HEK293 (cell line): ENCODE measurements around the gene DACT3.
A peak's percentile ranks its signal among the peaks of the same experiment; 100 is the strongest.

Experiments used
- HOXD13 ChIP-seq: sonication (generic); formaldehyde crosslinking; IDR thresholded peaks from 2 replicates; pipeline ENCODE4 v1.8.0; 2022; ENCODE audit warnings: missing genetic modification reagents, borderline replicate concordance
- KLF1 ChIP-seq: fragments of 450-650 bp; formaldehyde crosslinking; IDR thresholded peaks from 2 replicates; pipeline ENCODE4 v1.5.1; 2016; ENCODE audit warnings: missing biosample characterization, missing genetic modification characterization
- KLF9 ChIP-seq: fragments of 450-650 bp; formaldehyde crosslinking; IDR thresholded peaks from 2 replicates; pipeline ENCODE4 v1.5.1; 2016; ENCODE audit warnings: missing biosample characterization, missing genetic modification characterization, low read depth
- MEIS1 ChIP-seq: sonication (generic); formaldehyde crosslinking; IDR thresholded peaks from 2 replicates; pipeline ENCODE4 v1.8.1; 2022; ENCODE audit warnings: missing genetic modification reagents, mild to moderate bottlenecking, borderline replicate concordance
- OSR2 ChIP-seq: fragments of 450-650 bp; formaldehyde crosslinking; IDR thresholded peaks from 2 replicates; pipeline ENCODE4 v1.5.1; 2016; ENCODE audit warnings: missing biosample characterization, missing genetic modification characterization
- PRDM1 ChIP-seq: fragments of 450-650 bp; formaldehyde crosslinking; IDR thresholded peaks from 2 replicates; pipeline ENCODE4; 2016; ENCODE audit warnings: missing biosample characterization, missing genetic modification characterization
- SALL2 ChIP-seq: fragments of 450-650 bp; formaldehyde crosslinking; IDR thresholded peaks from 2 replicates; pipeline ENCODE4 v1.5.0; 2017; ENCODE audit warnings: missing biosample characterization, mild to moderate bottlenecking, missing genetic modification characterization, borderline replicate concordance
- TCF7L2 ChIP-seq: IDR thresholded peaks from 2 replicates; pipeline ENCODE4 v1.6.1; 2011; ENCODE audit warnings: low read depth, mild to moderate bottlenecking, inconsistent platforms, low read length, moderate library complexity, borderline replicate concordance
- WT1 ChIP-seq: fragments of 450-650 bp; formaldehyde crosslinking; IDR thresholded peaks from 2 replicates; pipeline ENCODE4 v1.5.1; 2016; ENCODE audit warnings: missing biosample characterization, missing genetic modification characterization
- ZBTB1 ChIP-seq: fragments of 450-650 bp; formaldehyde crosslinking; IDR thresholded peaks from 2 replicates; pipeline ENCODE4 v1.5.1; 2016; ENCODE audit warnings: missing biosample characterization, missing genetic modification characterization
- ZNF132 ChIP-seq: fragments of 450-650 bp; formaldehyde crosslinking; IDR thresholded peaks from 2 replicates; pipeline ENCODE4 v1.5.1; 2017; ENCODE audit warnings: missing biosample characterization, missing genetic modification characterization, borderline replicate concordance
- ZNF140 ChIP-seq: fragments of 450-650 bp; formaldehyde crosslinking; IDR thresholded peaks from 2 replicates; pipeline ENCODE4 v1.5.1; 2016; ENCODE audit warnings: missing biosample characterization, missing genetic modification characterization
- ZNF223 ChIP-seq: fragments of 450-650 bp; formaldehyde crosslinking; IDR thresholded peaks from 2 replicates; pipeline ENCODE4 v1.5.1; 2016; ENCODE audit warnings: missing biosample characterization, missing genetic modification characterization
- ZNF366 ChIP-seq: fragments of 450-650 bp; formaldehyde crosslinking; conservative IDR thresholded peaks from 2 replicates; pipeline ENCODE4 v1.5.1; 2016; ENCODE audit warnings: missing biosample characterization, missing genetic modification characterization
- ZNF391 ChIP-seq: fragments of 450-650 bp; formaldehyde crosslinking; IDR thresholded peaks from 2 replicates; pipeline ENCODE4 v1.5.1; 2016; ENCODE audit warnings: low read depth, missing biosample characterization, missing genetic modification characterization, borderline replicate concordance
- ZNF394 ChIP-seq: fragments of 450-650 bp; formaldehyde crosslinking; IDR thresholded peaks from 2 replicates; pipeline ENCODE4 v1.5.1; 2016; ENCODE audit warnings: missing biosample characterization, missing genetic modification characterization, mild to moderate bottlenecking, moderate library complexity, borderline replicate concordance
- ZNF404 ChIP-seq: fragments of 450-650 bp; formaldehyde crosslinking; IDR thresholded peaks from 2 replicates; pipeline ENCODE4 v1.5.1; 2017; ENCODE audit warnings: missing biosample characterization, missing genetic modification characterization
- ZNF426 ChIP-seq: fragments of 450-650 bp; formaldehyde crosslinking; IDR thresholded peaks from 2 replicates; pipeline ENCODE4 v1.5.1; 2017; ENCODE audit warnings: missing biosample characterization, missing genetic modification characterization, mild to moderate bottlenecking, inconsistent platforms, moderate library complexity
- ZNF530 ChIP-seq: fragments of 450-650 bp; formaldehyde crosslinking; IDR thresholded peaks from 2 replicates; pipeline ENCODE4 v1.5.1; 2016; ENCODE audit warnings: low read depth, missing biosample characterization, missing genetic modification characterization
- ZNF561 ChIP-seq: fragments of 450-650 bp; IDR thresholded peaks from 2 replicates; pipeline ENCODE4 v1.5.1; 2018; ENCODE audit warnings: missing biosample characterization, missing genetic modification characterization, borderline replicate concordance
- ZNF585B ChIP-seq: fragments of 450-650 bp; formaldehyde crosslinking; IDR thresholded peaks from 2 replicates; pipeline ENCODE4 v1.5.1; 2016; ENCODE audit warnings: missing biosample characterization, missing genetic modification characterization
- ZNF623 ChIP-seq: fragments of 450-650 bp; formaldehyde crosslinking; IDR thresholded peaks from 2 replicates; pipeline ENCODE4 v1.5.1; 2016; ENCODE audit warnings: missing biosample characterization, missing genetic modification characterization
- ZNF624 ChIP-seq: fragments of 450-650 bp; formaldehyde crosslinking; IDR thresholded peaks from 2 replicates; pipeline ENCODE4 v1.5.1; 2017; ENCODE audit warnings: missing biosample characterization, missing genetic modification characterization
- ZNF670 ChIP-seq: fragments of 450-650 bp; formaldehyde crosslinking; IDR thresholded peaks from 2 replicates; pipeline ENCODE4 v1.5.1; 2016; ENCODE audit warnings: missing biosample characterization, missing genetic modification characterization, low read depth
- ZNF677 ChIP-seq: fragments of 450-650 bp; IDR thresholded peaks from 2 replicates; pipeline ENCODE4 v1.5.0; 2018; ENCODE audit warnings: missing biosample characterization, mild to moderate bottlenecking, missing genetic modification characterization, moderate library complexity
- ZNF747 ChIP-seq: fragments of 450-650 bp; formaldehyde crosslinking; IDR thresholded peaks from 2 replicates; pipeline ENCODE4 v1.5.1; 2016; ENCODE audit warnings: missing biosample characterization, missing genetic modification characterization
- TF ChIP-seq, protein P1 (sequence below): fragments of 450-650 bp; formaldehyde crosslinking; IDR thresholded peaks from 2 replicates; pipeline ENCODE4 v1.5.1; 2016; ENCODE audit warnings: missing biosample characterization, missing genetic modification characterization
- TF ChIP-seq, protein P2 (sequence below): fragments of 450-650 bp; formaldehyde crosslinking; IDR thresholded peaks from 2 replicates; pipeline ENCODE4 v1.5.1; 2016; ENCODE audit warnings: missing biosample characterization, missing genetic modification characterization
- TF ChIP-seq, protein P3 (sequence below): fragments of 450-650 bp; formaldehyde crosslinking; IDR thresholded peaks from 2 replicates; pipeline ENCODE4 v1.5.1; 2016; ENCODE audit warnings: missing biosample characterization, missing genetic modification characterization
- TF ChIP-seq, protein P4 (sequence below): sonication (generic); formaldehyde crosslinking; IDR thresholded peaks from 2 replicates; pipeline ENCODE4 v1.8.1; 2022; ENCODE audit warnings: mild to moderate bottlenecking, moderate library complexity, missing genetic modification reagents
- TF ChIP-seq, protein P5 (sequence below): IDR thresholded peaks from 2 replicates; pipeline ENCODE4 v1.6.1; 2011; ENCODE audit warnings: mild to moderate bottlenecking, low read depth, low read length, borderline replicate concordance
- TF ChIP-seq, protein P6 (sequence below): fragments of 450-650 bp; formaldehyde crosslinking; IDR thresholded peaks from 2 replicates; pipeline ENCODE4 v1.5.1; 2016; ENCODE audit warnings: missing biosample characterization, missing genetic modification characterization
- TF ChIP-seq, protein P7 (sequence below): fragments of 450-650 bp; formaldehyde crosslinking; IDR thresholded peaks from 2 replicates; pipeline ENCODE4 v1.5.1; 2016; ENCODE audit warnings: missing biosample characterization, missing genetic modification characterization

The DACT3 gene

DNA sequence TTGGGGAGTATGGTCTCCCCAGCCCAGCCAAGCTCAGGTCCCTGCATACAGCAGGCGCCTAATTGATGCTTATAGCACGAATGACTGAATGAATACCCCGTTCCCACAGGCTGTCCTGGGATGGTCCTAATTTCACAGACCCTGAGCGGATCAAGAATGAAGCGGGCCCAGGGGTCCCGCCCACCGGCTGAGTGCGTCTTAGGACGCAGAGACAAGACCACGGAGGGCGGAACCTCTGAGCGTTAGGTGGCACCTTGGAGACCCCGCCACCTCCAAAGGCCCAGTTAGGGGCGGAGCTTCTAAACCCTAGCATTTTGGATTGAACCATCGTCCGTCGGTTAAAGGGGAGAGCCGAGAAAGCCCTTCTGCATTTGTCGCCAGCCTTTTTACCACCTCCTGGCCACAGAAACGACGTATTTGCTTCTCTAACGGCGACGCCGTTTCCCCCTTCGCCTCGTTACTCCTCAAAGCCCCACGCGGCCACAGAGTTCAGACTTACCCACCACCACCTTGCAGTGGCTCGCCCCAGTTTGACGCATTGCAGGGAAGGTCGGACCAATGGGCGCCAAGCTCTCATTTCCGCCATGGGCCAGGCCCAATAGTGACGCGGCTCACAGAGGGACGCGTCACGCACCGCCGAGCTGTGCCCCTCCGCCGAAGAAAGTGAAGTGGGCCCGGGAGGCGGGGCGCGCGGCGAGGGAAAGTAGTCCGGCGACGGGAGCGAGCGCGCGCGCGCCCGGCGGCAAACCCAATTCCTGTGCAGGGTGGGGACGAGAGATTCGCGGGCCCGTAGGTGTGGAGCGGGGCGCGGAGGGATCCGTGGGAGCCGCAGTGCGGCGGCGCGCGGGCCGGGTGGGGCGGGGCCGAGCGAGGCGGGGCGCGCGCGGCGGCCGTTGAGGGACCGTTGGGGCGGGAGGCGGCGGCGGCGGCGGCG, 60.3 kb downstream of the DACT3 start (continued):
- TF ChIP-seq HOXD13 (CRISPR knock-in tag) = no peak
- TF ChIP-seq ZNF585B (tag by site-specific recombination) = no peak
- no peak for TF ChIP-seq ZNF223 (tag by site-specific recombination)
- no peak for TF ChIP-seq ZNF670
- TF ChIP-seq, protein P1, sequence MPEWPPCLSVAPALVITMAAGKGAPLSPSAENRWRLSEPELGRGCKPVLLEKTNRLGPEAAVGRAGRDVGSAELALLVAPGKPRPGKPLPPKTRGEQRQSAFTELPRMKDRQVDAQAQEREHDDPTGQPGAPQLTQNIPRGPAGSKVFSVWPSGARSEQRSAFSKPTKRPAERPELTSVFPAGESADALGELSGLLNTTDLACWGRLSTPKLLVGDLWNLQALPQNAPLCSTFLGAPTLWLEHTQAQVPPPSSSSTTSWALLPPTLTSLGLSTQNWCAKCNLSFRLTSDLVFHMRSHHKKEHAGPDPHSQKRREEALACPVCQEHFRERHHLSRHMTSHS (tag by site-specific recombination) = no peak
- TF ChIP-seq, protein P2, sequence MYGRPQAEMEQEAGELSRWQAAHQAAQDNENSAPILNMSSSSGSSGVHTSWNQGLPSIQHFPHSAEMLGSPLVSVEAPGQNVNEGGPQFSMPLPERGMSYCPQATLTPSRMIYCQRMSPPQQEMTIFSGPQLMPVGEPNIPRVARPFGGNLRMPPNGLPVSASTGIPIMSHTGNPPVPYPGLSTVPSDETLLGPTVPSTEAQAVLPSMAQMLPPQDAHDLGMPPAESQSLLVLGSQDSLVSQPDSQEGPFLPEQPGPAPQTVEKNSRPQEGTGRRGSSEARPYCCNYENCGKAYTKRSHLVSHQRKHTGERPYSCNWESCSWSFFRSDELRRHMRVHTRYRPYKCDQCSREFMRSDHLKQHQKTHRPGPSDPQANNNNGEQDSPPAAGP = peak; percentile 99
- TF ChIP-seq ZNF391 (tag by site-specific recombination) = peak; percentile 94; the same call in 1 of the 2 replicates
- no peak for TF ChIP-seq ZNF624 (tag by site-specific recombination)
- TF ChIP-seq ZNF530 (tag by site-specific recombination) = no peak
- TF ChIP-seq, protein P3, sequence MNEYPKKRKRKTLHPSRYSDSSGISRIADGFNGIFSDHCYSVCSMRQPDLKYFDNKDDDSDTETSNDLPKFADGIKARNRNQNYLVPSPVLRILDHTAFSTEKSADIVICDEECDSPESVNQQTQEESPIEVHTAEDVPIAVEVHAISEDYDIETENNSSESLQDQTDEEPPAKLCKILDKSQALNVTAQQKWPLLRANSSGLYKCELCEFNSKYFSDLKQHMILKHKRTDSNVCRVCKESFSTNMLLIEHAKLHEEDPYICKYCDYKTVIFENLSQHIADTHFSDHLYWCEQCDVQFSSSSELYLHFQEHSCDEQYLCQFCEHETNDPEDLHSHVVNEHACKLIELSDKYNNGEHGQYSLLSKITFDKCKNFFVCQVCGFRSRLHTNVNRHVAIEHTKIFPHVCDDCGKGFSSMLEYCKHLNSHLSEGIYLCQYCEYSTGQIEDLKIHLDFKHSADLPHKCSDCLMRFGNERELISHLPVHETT (tag by site-specific recombination) = peak; percentile 94
- TF ChIP-seq, protein P4, sequence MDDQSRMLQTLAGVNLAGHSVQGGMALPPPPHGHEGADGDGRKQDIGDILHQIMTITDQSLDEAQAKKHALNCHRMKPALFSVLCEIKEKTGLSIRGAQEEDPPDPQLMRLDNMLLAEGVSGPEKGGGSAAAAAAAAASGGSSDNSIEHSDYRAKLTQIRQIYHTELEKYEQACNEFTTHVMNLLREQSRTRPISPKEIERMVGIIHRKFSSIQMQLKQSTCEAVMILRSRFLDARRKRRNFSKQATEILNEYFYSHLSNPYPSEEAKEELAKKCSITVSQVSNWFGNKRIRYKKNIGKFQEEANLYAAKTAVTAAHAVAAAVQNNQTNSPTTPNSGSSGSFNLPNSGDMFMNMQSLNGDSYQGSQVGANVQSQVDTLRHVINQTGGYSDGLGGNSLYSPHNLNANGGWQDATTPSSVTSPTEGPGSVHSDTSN (CRISPR knock-in tag) = no peak
- TF ChIP-seq, protein P5, sequence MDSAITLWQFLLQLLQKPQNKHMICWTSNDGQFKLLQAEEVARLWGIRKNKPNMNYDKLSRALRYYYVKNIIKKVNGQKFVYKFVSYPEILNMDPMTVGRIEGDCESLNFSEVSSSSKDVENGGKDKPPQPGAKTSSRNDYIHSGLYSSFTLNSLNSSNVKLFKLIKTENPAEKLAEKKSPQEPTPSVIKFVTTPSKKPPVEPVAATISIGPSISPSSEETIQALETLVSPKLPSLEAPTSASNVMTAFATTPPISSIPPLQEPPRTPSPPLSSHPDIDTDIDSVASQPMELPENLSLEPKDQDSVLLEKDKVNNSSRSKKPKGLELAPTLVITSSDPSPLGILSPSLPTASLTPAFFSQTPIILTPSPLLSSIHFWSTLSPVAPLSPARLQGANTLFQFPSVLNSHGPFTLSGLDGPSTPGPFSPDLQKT = no peak; the same call in 1 of the 2 replicates
- TF ChIP-seq KLF9 (tag by site-specific recombination) = peak; percentile 97
- no peak for TF ChIP-seq ZNF140
- no peak for TF ChIP-seq ZNF132 (tag by site-specific recombination)
- TF ChIP-seq TCF7L2 = 0 out of 2 replicates have a peak, but pooled peaks have one; percentile 19
- no peak for TF ChIP-seq ZNF426 (tag by site-specific recombination)
- TF ChIP-seq ZNF747 (tag by site-specific recombination) = no peak
- TF ChIP-seq, protein P6, sequence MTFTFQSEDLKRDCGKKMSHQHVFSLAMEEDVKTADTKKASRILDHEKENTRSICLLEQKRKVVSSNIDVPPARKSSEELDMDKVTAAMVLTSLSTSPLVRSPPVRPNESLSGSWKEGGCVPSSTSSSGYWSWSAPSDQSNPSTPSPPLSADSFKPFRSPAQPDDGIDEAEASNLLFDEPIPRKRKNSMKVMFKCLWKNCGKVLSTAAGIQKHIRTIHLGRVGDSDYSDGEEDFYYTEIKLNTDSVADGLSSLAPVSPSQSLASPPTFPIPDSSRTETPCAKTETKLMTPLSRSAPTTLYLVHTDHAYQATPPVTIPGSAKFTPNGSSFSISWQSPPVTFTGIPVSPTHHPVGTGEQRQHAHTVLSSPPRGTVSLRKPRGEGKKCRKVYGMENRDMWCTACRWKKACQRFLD = no peak
- peak; percentile 99 for TF ChIP-seq KLF1
- peak; percentile 95 for TF ChIP-seq PRDM1 (tag by site-specific recombination)
- TF ChIP-seq ZNF394 = peak; percentile 66
- no peak for TF ChIP-seq ZNF677
- peak; percentile 77; the same call in 1 of the 2 replicates for TF ChIP-seq ZNF561 (tag by site-specific recombination)
- TF ChIP-seq ZNF404 (tag by site-specific recombination) = no peak; the same call in 1 of the 2 replicates
- TF ChIP-seq WT1 (tag by site-specific recombination) = peak; percentile 60
- TF ChIP-seq ZBTB1 = no peak
- TF ChIP-seq ZNF623 (tag by site-specific recombination) = no peak
- TF ChIP-seq ZNF366 (tag by site-specific recombination) = 0 out of 2 replicates have a peak, but pooled peaks have one; percentile 40
- no peak for TF ChIP-seq MEIS1 (CRISPR knock-in tag)
- peak; percentile 99 for TF ChIP-seq SALL2 (tag by site-specific recombination)
- no peak for TF ChIP-seq OSR2
- TF ChIP-seq, protein P7, sequence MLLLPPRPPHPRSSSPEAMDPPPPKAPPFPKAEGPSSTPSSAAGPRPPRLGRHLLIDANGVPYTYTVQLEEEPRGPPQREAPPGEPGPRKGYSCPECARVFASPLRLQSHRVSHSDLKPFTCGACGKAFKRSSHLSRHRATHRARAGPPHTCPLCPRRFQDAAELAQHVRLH = peak; percentile 92
